GM18951 (cell line): ENCODE data around the gene ABLIM3.

ENCODE experiments used
- POLR2A ChIP-seq: IDR thresholded peaks from 4 replicates; pipeline ENCODE4 v1.6.1; 2011; ENCODE audit warnings: mild to moderate bottlenecking; ENCODE audit not compliant: insufficient read length, insufficient read depth; ENCODE audit errors: extremely low read depth
- in situ Hi-C: fragments of 300-500 bp; cut with MboI; formaldehyde crosslinking; loops from one replicate; pipeline ENCODE4 v1.12.0; 2022; ENCODE audit warnings: low sequenced_read_pairs, mixed read lengths, inconsistent platforms; ENCODE audit not compliant: unreplicated experiment

Gene ABLIM3

GRCh38 chr5:149157330-149157729 is 16.0 kb downstream of the ABLIM3 start:
- in situ Hi-C loops: no loop called here
- no peak for TF ChIP-seq POLR2A

DNA sequence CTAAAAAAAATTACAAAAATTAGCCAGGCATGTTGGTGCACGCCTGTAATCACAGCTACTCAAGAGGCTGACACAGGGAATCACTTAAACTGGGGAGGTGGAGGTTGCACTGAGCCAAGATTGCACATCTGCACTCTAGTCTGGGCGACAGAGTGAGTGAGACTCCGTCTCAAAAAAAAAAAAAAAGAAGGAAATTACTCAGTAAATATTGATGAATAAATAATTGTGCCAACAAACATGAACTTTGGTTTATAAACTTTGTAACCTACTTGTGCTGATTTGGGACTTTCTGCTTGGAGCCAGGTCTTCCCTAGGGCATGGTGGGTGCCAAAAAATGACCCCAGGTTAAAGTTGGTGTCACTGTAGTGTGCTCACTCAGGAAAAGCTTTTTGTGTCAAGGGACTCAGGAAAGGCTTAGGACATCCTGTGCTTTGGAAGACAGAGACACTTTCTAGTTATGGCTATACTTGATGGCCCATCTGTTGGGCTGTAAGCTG is 19.0 kb downstream of the ABLIM3 start:
- in situ Hi-C loops: no loop called here
- TF ChIP-seq POLR2A: no peak

DNA sequence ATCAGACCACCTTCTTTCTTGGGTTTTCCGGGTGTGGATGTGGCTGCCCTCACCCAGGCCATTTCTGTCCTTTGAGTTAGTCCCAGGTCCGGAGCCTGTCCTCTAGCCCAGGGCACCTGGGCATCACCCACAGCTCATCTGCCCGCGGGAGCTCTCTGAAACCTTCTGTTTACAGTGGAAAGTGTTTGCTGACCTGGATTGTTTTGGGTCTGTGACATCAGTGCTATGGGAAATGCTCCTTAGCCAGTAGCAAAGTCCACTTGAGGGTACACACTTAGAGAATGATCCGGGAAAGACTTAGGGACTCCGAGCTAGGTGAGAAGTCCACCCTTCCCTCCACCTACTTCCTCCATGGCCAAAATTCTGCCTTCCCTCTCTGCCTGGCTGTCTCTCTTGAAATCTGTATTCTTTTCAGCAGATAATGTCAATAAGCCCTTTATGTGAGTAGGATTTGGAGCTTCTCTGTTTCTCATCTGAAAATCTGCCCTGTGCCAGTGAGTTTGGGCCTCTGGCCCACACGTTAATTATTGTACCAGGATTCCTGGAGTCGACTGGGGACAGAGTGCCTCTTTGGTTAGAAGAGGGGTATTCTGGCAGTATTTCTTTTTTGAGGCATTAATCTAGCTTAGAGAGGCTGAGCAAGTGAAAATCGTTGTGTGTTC is 19.9 kb downstream of the ABLIM3 start:
- in situ Hi-C loops: no loop called here
- no peak for TF ChIP-seq POLR2A

DNA sequence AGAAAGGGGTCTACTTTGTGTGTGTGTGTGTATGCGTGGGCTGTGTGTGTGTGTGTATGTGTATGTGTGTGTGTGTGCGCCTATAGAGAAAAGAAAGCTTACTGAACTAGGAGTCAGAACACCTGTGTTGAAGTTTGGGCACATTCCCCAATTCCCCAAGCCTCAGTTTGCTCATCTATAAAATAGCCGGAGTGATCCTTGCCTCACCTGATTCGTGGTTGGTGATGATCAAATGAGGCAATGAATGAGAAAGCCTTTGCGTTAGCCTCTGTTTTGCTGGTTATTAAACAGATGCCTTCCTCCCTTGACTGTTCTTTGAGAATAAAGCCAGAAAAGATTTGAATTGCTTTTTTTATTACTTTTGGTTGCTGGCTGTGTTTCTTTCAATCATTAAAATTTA is 20.6 kb downstream of the ABLIM3 start:
- in situ Hi-C loops: no loop called here
- no peak for TF ChIP-seq POLR2A

DNA sequence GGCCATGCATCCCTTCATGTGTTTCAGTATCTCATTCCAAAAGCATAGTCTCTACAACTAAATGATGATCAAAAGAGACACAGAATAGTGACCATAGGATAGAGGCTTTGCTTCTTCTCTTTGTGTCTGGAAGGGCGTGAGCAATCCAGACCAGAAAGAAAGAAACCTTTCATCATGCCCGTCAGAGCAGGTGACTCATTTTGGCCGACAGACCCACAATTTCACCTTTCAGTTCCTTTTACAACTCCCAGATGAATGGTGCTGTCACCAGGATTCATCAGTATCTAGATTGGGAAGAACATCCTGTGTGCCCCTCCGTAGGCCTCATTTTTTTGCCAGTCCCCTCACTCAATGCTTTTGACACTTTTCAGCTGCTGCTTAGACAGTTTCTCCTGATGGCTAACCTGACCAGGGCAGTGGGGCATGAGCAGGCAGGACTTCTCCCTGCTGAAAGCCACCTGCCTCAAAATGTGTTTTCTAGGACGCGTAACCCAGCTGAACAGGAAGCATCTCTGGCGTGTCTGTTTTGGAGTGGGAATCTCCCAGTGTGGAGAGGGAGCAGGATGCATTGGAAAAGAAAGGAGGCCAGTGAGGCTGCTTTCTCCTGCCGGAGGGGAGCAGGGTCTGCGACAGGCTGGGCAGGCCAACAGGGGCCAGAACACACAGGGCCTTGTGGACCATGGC is 21.2 kb downstream of the ABLIM3 start:
- in situ Hi-C loops: no loop called here
- TF ChIP-seq POLR2A: no peak

DNA sequence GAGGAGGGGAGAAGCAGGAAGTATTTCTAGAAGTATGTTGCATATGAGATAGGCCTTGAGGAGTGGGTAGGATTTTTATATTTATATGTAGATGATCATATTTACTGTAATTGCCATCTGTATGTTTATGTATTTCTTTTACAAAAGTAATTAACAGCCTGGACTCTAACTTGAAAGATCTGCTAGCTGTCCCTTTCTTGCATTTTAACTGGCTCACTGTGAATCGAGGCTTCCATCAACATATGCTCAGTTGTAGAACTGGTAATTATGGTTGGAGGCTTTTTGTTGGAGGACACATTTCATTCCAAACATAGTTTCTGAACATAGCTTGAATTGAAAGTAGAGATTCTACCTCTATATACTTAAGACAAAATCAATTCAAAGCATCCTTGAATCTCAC is 23.4 kb downstream of the ABLIM3 start:
- no peak for TF ChIP-seq POLR2A
- in situ Hi-C loops: no loop called here

GRCh38 chr5:149166128-149166527 is 24.8 kb downstream of the ABLIM3 start:
- in situ Hi-C loops: no loop called here
- no peak for TF ChIP-seq POLR2A

- in situ Hi-C loops: no loop called here
- TF ChIP-seq POLR2A: no peak
Observed at GRCh38 chr5:149166591-149167100, 25.4 kb downstream of the ABLIM3 start.

DNA sequence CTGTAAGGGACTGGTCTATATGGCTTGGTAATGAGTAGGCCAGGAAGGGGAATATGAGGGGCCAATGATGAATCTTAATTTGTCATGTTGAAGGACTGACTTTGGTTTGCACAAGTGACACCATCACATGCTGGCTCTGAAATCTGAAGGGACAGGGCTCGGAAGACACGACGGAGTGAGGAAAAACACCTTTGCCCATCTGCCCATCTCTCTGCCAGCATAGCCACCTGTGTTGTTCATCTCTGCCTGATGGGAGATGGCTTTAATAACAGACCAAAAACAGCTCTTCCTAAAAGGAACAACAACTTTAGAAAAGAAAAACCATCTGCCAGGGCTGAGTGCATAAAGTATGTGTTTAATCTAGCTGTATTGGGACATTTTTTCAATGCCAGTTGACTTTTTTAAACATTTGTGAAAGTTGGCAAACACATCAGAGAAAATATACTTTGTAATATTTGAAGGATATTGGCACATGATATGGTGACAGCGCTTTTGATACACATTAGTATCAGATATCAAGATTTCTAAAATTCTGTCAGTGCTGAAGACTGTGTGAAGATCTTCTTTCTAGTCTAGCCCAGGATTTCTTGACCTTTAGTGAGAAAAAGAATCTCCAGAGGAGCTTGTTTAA is 27.1 kb downstream of the ABLIM3 start:
- no peak for TF ChIP-seq POLR2A
- in situ Hi-C loops: no loop called here

DNA sequence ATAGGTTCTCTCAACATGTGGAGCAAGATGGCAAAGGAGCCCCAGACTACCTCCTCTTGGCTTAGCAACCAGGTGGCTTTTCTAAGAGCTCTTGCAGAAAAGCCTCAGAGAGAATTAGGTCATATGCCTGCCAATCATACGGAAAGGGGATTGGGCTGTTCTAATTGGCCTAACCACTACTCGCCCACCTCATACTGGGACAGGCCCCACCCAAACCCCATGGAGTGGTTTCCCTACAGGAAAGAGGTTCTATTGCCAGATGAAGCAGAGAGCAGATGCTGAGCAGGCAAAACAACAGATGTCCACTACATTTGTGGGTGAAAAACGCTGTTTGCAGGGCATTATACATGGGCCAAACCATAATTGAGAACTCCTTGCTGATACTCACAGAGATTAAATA is 29.0 kb downstream of the ABLIM3 start:
- TF ChIP-seq POLR2A: no peak
- in situ Hi-C loops: no loop called here

DNA sequence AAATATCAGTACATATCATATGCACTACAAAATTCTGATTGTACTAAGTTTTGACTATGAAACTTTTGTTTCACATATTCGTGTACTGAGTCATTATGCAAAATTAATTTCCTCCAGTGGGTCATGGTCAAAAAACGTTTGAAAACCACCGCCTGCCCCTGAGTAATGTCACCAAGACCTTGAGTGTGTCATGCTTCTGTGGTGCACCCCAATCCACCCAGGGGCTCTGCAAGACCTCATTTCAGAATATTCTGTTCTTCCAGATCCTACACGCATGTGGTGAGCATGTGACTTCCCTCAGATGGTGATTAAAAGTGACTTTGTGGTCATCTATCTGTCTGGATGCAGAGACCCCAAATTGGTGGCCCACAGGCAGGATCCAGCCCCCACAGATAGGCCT is 31.0 kb downstream of the ABLIM3 start:
- TF ChIP-seq POLR2A: no peak
- in situ Hi-C loops: no loop called here

GRCh38 chr5:149172709-149173505 is 31.6 kb downstream of the ABLIM3 start:
- in situ Hi-C loops: no loop called here
- TF ChIP-seq POLR2A: no peak

- in situ Hi-C loops: no loop called here
- TF ChIP-seq POLR2A: no peak
Observed at GRCh38 chr5:149174847-149175234, 33.5 kb downstream of the ABLIM3 start.
